Measurements from ENCODE around the gene WWTR1. TPM values are rescaled to one million over a fixed set of nuclear protein-coding genes. Genes with fewer than 3 reads are reported as not detected.

The WWTR1 gene
- total RNA-seq, 1 donor from 2014 or later = 2.6 TPM

GRCh38 chr3:149541091-149541491 is 116.7 kb downstream of the WWTR1 start:
- Mint-ChIP-seq H3K27ac (no peak overlapping the region), H3K27me3 (ENCODE audit: low read depth) (peaks cover 27% of the 10 kb centered on the region), H3K36me3 (ENCODE audit: low read depth) (no peaks in the 10 kb centered on the region), H3K9me3 (no peaks in the 10 kb centered on the region), H3K4me3 (ENCODE audit: low read depth) (no peak overlapping the region), H3K4me1 (ENCODE audit: low read depth) (no peaks in the 10 kb centered on the region)
- intact Hi-C loops (cut with micrococcal nuclease) = no loop called here
- no peak for DNase-seq (ENCODE audit: low spot score)

GRCh38 chr3:149538371-149538770 is 119.5 kb downstream of the WWTR1 start:
- H3K27me3 Mint-ChIP-seq (ENCODE audit: low read depth) = peaks cover 12% of the 10 kb centered on the region
- no peaks in the 10 kb centered on the region for H3K36me3 Mint-ChIP-seq (ENCODE audit: low read depth)
- H3K4me1 Mint-ChIP-seq (ENCODE audit: low read depth) = no peaks in the 10 kb centered on the region
- H3K27ac Mint-ChIP-seq = no peak overlapping the region
- DNase-seq (ENCODE audit: low spot score) = no peak
- H3K4me3 Mint-ChIP-seq (ENCODE audit: low read depth) = no peak overlapping the region
- no peaks in the 10 kb centered on the region for H3K9me3 Mint-ChIP-seq
- intact Hi-C loops (cut with micrococcal nuclease) = no loop called here

- Mint-ChIP-seq H3K36me3 (ENCODE audit: low read depth) (no peaks in the 10 kb centered on the region), H3K27ac (no peak overlapping the region), H3K4me3 (ENCODE audit: low read depth) (no peak overlapping the region), H3K4me1 (ENCODE audit: low read depth) (peaks cover 3% of the 10 kb centered on the region), H3K27me3 (ENCODE audit: low read depth) (peaks cover 12% of the 10 kb centered on the region), H3K9me3 (no peaks in the 10 kb centered on the region)
- intact Hi-C loops (cut with micrococcal nuclease) = no loop called here
- no peak for DNase-seq (ENCODE audit: low spot score)
Measured at GRCh38 chr3:149536429-149536828, 121.4 kb downstream of the WWTR1 start.

- no peak for DNase-seq (ENCODE audit: low spot score)
- Mint-ChIP-seq H3K4me3 (ENCODE audit: low read depth) (no peak overlapping the region), H3K4me1 (ENCODE audit: low read depth) (peaks cover 3% of the 10 kb centered on the region)
Measured at GRCh38 chr3:149535333-149535685, 122.5 kb downstream of the WWTR1 start.

GRCh38 chr3:149534671-149535332 is 123.0 kb downstream of the WWTR1 start:
- intact Hi-C loops (cut with micrococcal nuclease) = no loop called here
- Mint-ChIP-seq H3K36me3 (ENCODE audit: low read depth) (no peaks in the 10 kb centered on the region), H3K27me3 (ENCODE audit: low read depth) (peaks cover 9% of the 10 kb centered on the region), H3K4me3 (ENCODE audit: low read depth) (no peak overlapping the region), H3K9me3 (no peaks in the 10 kb centered on the region), H3K4me1 (ENCODE audit: low read depth) (peaks cover 3% of the 10 kb centered on the region), H3K27ac (no peak overlapping the region)
- no peak for DNase-seq (ENCODE audit: low spot score)

More at GRCh38 chr3:149535333-149535685, 122.5 kb downstream of the WWTR1 start:
- Mint-ChIP-seq H3K27ac (no peak overlapping the region), H3K27me3 (ENCODE audit: low read depth) (peaks cover 12% of the 10 kb centered on the region), H3K36me3 (ENCODE audit: low read depth) (no peaks in the 10 kb centered on the region), H3K9me3 (no peaks in the 10 kb centered on the region)
- intact Hi-C loops (cut with micrococcal nuclease) = no loop called here

GRCh38 chr3:149534082-149534481 is 123.7 kb downstream of the WWTR1 start:
- intact Hi-C loops (cut with micrococcal nuclease) = no loop called here
- Mint-ChIP-seq H3K27ac (no peak overlapping the region), H3K27me3 (ENCODE audit: low read depth) (peaks cover 7% of the 10 kb centered on the region), H3K36me3 (ENCODE audit: low read depth) (no peaks in the 10 kb centered on the region), H3K4me3 (ENCODE audit: low read depth) (no peak overlapping the region), H3K4me1 (ENCODE audit: low read depth) (peaks cover 3% of the 10 kb centered on the region), H3K9me3 (no peaks in the 10 kb centered on the region)
- DNase-seq (ENCODE audit: low spot score) = no peak

- Mint-ChIP-seq H3K36me3 (ENCODE audit: low read depth) (no peaks in the 10 kb centered on the region), H3K4me1 (ENCODE audit: low read depth) (peaks cover 3% of the 10 kb centered on the region), H3K4me3 (ENCODE audit: low read depth) (peak overlapping the region; percentile 45), H3K27me3 (ENCODE audit: low read depth) (peaks cover 4% of the 10 kb centered on the region), H3K9me3 (no peaks in the 10 kb centered on the region), H3K27ac (no peak overlapping the region)
- DNase-seq (ENCODE audit: low spot score) = no peak
- intact Hi-C loops (cut with micrococcal nuclease) = no loop called here
Measured at GRCh38 chr3:149532489-149533180, 125.2 kb downstream of the WWTR1 start.

- no peak overlapping the region for H3K4me3 Mint-ChIP-seq (ENCODE audit: low read depth)
- no peaks in the 10 kb centered on the region for H3K36me3 Mint-ChIP-seq (ENCODE audit: low read depth)
- intact Hi-C loops (cut with micrococcal nuclease) = no loop called here
- DNase-seq (ENCODE audit: low spot score) = no peak
- H3K27me3 Mint-ChIP-seq (ENCODE audit: low read depth) = peaks cover 5% of the 10 kb centered on the region
- H3K4me1 Mint-ChIP-seq (ENCODE audit: low read depth) = peaks cover 3% of the 10 kb centered on the region
- no peaks in the 10 kb centered on the region for H3K9me3 Mint-ChIP-seq
- H3K27ac Mint-ChIP-seq = no peak overlapping the region
Measured at GRCh38 chr3:149529099-149529498, 128.7 kb downstream of the WWTR1 start.

- no peak for DNase-seq (ENCODE audit: low spot score)
- peaks cover 3% of the 10 kb centered on the region for H3K27me3 Mint-ChIP-seq (ENCODE audit: low read depth)
- no peak overlapping the region for H3K4me3 Mint-ChIP-seq (ENCODE audit: low read depth)
- H3K9me3 Mint-ChIP-seq = no peaks in the 10 kb centered on the region
- H3K36me3 Mint-ChIP-seq (ENCODE audit: low read depth) = no peaks in the 10 kb centered on the region
- peaks cover 3% of the 10 kb centered on the region for H3K4me1 Mint-ChIP-seq (ENCODE audit: low read depth)
- H3K27ac Mint-ChIP-seq = no peak overlapping the region
- intact Hi-C loops (cut with micrococcal nuclease) = no loop called here
Measured at GRCh38 chr3:149528340-149528650, 129.5 kb downstream of the WWTR1 start.

- Mint-ChIP-seq H3K4me1 (ENCODE audit: low read depth) (peaks cover 3% of the 10 kb centered on the region), H3K36me3 (ENCODE audit: low read depth) (no peaks in the 10 kb centered on the region), H3K27ac (no peak overlapping the region), H3K27me3 (ENCODE audit: low read depth) (peaks cover 3% of the 10 kb centered on the region), H3K9me3 (no peaks in the 10 kb centered on the region), H3K4me3 (ENCODE audit: low read depth) (no peak overlapping the region)
- DNase-seq (ENCODE audit: low spot score) = no peak
- intact Hi-C loops (cut with micrococcal nuclease) = no loop called here
Measured at GRCh38 chr3:149527531-149528339, 130.1 kb downstream of the WWTR1 start.

GRCh38 chr3:149523512-149524299 is 134.1 kb downstream of the WWTR1 start:
- Mint-ChIP-seq H3K4me1 (ENCODE audit: low read depth) (no peaks in the 10 kb centered on the region), H3K9me3 (no peaks in the 10 kb centered on the region), H3K4me3 (ENCODE audit: low read depth) (no peak overlapping the region), H3K27me3 (ENCODE audit: low read depth) (peaks cover 5% of the 10 kb centered on the region), H3K27ac (no peak overlapping the region), H3K36me3 (ENCODE audit: low read depth) (no peaks in the 10 kb centered on the region)
- DNase-seq (ENCODE audit: low spot score) = no peak
- intact Hi-C loops (cut with micrococcal nuclease) = no loop called here

- Mint-ChIP-seq H3K27ac (no peak overlapping the region), H3K4me3 (ENCODE audit: low read depth) (no peak overlapping the region), H3K9me3 (no peaks in the 10 kb centered on the region), H3K4me1 (ENCODE audit: low read depth) (no peaks in the 10 kb centered on the region), H3K27me3 (ENCODE audit: low read depth) (peaks cover 6% of the 10 kb centered on the region), H3K36me3 (ENCODE audit: low read depth) (no peaks in the 10 kb centered on the region)
- no peak for DNase-seq (ENCODE audit: low spot score)
- intact Hi-C loops (cut with micrococcal nuclease) = no loop called here
Measured at GRCh38 chr3:149519912-149520311, 137.9 kb downstream of the WWTR1 start.
